DMS153 (cell line): ENCODE measurements around the gene PRELID2.
"Not testable (repeated sequence)": the region's sequence is repeated elsewhere in the genome, so short reads cannot be mapped to it uniquely, and the experiment has no call there.

ENCODE experiments used
- DNase-seq: peaks from one replicate; lab custom pipeline; 2025; lab: John Stamatoyannopoulos, UW

PRELID2 gene

GRCh38 chr5:145838276-145838675 lies 3.1 kb upstream of the PRELID2 start:
- no peak for DNase-seq

GRCh38 chr5:145836241-145836640 lies 1.1 kb upstream of the PRELID2 start:
- not testable (repeated sequence) for DNase-seq

- DNase-seq, result no peak
Measured at GRCh38 chr5:145835848-145836239, 702 bp upstream of the PRELID2 start.

GRCh38 chr5:145834554-145834916 lies 607 bp downstream of the PRELID2 start:
- DNase-seq, result no peak

- no peak for DNase-seq
Measured at GRCh38 chr5:145833631-145834200, 1.4 kb downstream of the PRELID2 start.

GRCh38 chr5:145830594-145830993 lies 4.5 kb downstream of the PRELID2 start:
- DNase-seq, result no peak

GRCh38 chr5:145829708-145830361 lies 5.3 kb downstream of the PRELID2 start:
- DNase-seq, result peak; percentile 37

- DNase-seq, result no peak
Measured at GRCh38 chr5:145826895-145827674, 8.1 kb downstream of the PRELID2 start.

GRCh38 chr5:145825751-145826180 lies 9.4 kb downstream of the PRELID2 start:
- peak; percentile 0 for DNase-seq

- DNase-seq, result no peak
Measured at GRCh38 chr5:145824040-145824439, 11.1 kb downstream of the PRELID2 start.

- DNase-seq, result no peak
Measured at GRCh38 chr5:145818604-145819003, 16.5 kb downstream of the PRELID2 start.

GRCh38 chr5:145812877-145813276 lies 22.3 kb downstream of the PRELID2 start:
- no peak for DNase-seq

GRCh38 chr5:145811834-145812625 lies 23.1 kb downstream of the PRELID2 start:
- DNase-seq, result peak; percentile 58

- DNase-seq, result no peak
Measured at GRCh38 chr5:145806923-145807322, 28.2 kb downstream of the PRELID2 start.

- DNase-seq, result no peak
Measured at GRCh38 chr5:145805819-145806218, 29.3 kb downstream of the PRELID2 start.

- DNase-seq, result no peak
Measured at GRCh38 chr5:145804701-145805100, 30.4 kb downstream of the PRELID2 start.

GRCh38 chr5:145803112-145804004 lies 31.8 kb downstream of the PRELID2 start:
- DNase-seq, result no peak

- no peak for DNase-seq
Measured at GRCh38 chr5:145801195-145801594, 33.9 kb downstream of the PRELID2 start.

- no peak for DNase-seq
Measured at GRCh38 chr5:145800181-145800580, 35.0 kb downstream of the PRELID2 start.

GRCh38 chr5:145798503-145798902 lies 36.6 kb downstream of the PRELID2 start:
- DNase-seq, result not testable (repeated sequence)

GRCh38 chr5:145797336-145797735 lies 37.8 kb downstream of the PRELID2 start:
- DNase-seq, result peak; percentile 39
